Stomach (tissue), 4 donors: Measurements from ENCODE around the gene PNMA6A.

ENCODE experiments used
- EP300 ChIP-seq: sonication (generic); formaldehyde crosslinking; IDR thresholded peaks from one replicate; pipeline ENCODE4 v1.6.1; 2017; ENCODE audit warnings: antibody characterized with exemption
- POLR2A ChIP-seq, 4 donors: fragments of 450-650 bp; IDR thresholded peaks; one replicate each; pipeline ENCODE4 v1.6.1; 2016; ENCODE audit warnings: antibody characterized with exemption in 4 of 4, control low read depth in 2 of 4, mild to moderate bottlenecking in 1 of 4, moderate library complexity in 1 of 4
- POLR2AphosphoS5 ChIP-seq, 3 donors: sonication (generic); formaldehyde crosslinking; IDR thresholded peaks; one replicate each; pipeline ENCODE4 v1.6.1; 2016; ENCODE audit warnings: antibody characterized with exemption in 3 of 3
- TF ChIP-seq, protein P1 (sequence below), 7 experiments: fragments of 450-650 bp in 4 of 7; fragments of 200-600 bp in 3 of 7; sonication (generic) in 3 of 7; IDR thresholded peaks; one replicate each; pipeline ENCODE4 v1.5.1; 2016 to 2019; ENCODE audit warnings: antibody characterized with exemption in 7 of 7, control low read depth in 2 of 7, mild to moderate bottlenecking in 1 of 7

DNA sequence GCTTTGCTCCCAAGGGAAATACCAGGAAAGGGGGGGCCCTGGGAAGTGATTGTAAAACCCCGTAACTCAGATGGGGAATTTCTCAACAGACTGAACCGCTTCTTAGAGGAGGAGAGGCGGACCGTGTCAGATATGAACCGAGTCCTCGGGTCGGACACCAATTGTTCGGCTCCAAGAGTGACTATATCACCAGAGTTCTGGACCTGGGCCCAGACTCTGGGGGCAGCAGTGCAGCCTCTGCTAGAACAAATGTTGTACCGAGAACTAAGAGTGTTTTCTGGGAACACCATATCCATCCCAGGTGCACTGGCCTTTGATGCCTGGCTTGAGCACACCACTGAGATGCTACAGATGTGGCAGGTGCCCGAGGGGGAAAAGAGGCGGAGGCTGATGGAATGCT, 15.0 kb upstream of the PNMA6A start:
- TF ChIP-seq, protein P1, sequence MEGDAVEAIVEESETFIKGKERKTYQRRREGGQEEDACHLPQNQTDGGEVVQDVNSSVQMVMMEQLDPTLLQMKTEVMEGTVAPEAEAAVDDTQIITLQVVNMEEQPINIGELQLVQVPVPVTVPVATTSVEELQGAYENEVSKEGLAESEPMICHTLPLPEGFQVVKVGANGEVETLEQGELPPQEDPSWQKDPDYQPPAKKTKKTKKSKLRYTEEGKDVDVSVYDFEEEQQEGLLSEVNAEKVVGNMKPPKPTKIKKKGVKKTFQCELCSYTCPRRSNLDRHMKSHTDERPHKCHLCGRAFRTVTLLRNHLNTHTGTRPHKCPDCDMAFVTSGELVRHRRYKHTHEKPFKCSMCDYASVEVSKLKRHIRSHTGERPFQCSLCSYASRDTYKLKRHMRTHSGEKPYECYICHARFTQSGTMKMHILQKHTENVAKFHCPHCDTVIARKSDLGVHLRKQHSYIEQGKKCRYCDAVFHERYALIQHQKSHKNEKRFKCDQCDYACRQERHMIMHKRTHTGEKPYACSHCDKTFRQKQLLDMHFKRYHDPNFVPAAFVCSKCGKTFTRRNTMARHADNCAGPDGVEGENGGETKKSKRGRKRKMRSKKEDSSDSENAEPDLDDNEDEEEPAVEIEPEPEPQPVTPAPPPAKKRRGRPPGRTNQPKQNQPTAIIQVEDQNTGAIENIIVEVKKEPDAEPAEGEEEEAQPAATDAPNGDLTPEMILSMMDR (IDR thresholded peaks at IDR 0.05): no peak
- TF ChIP-seq POLR2A (IDR thresholded peaks at IDR 0.05): no peak
- TF ChIP-seq EP300: no peak
- TF ChIP-seq POLR2AphosphoS5 (IDR thresholded peaks at IDR 0.05): no peak
